ENCODE data around the gene GP1BB.

GP1BB gene

GRCh38 chr22:19767427-19768341, 44.3 kb downstream of the GP1BB start:
- no peak for DNase-seq

- no peak for DNase-seq
These were observed 46.0 kb downstream of the GP1BB start for GRCh38 chr22:19769393-19769715.

GRCh38 chr22:19770349-19771220, 47.2 kb downstream of the GP1BB start:
- no peak for DNase-seq

- DNase-seq: no peak
These were observed 49.0 kb downstream of the GP1BB start for GRCh38 chr22:19772422-19772672.

- DNase-seq: no peak
These were observed 49.5 kb downstream of the GP1BB start for GRCh38 chr22:19772673-19773469.

GRCh38 chr22:19773470-19774040, 50.2 kb downstream of the GP1BB start:
- no peak for DNase-seq
